Measurements from ENCODE around the gene LMOD1. TPM values are rescaled to one million over a fixed set of nuclear protein-coding genes. Genes with fewer than 3 reads are reported as not detected.

Gene LMOD1
- total RNA-seq, 1 experiment from 2014 or later = not detected

GRCh38 chr1:201900476-201900875 lies 45.9 kb downstream of the LMOD1 start:
- intact Hi-C loops (cut with micrococcal nuclease) = no loop called here
- Mint-ChIP-seq H3K9me3 (ENCODE audit: unreplicated experiment) (peaks cover 8% of the 10 kb centered on the region), H3K27ac (ENCODE audit: low read depth, unreplicated experiment) (no peak overlapping the region), H3K27me3 (ENCODE audit: insufficient read depth, unreplicated experiment) (peaks cover 13% of the 10 kb centered on the region), H3K36me3 (ENCODE audit: insufficient read depth, unreplicated experiment) (no peaks in the 10 kb centered on the region), H3K4me1 (ENCODE audit: insufficient read depth, unreplicated experiment) (peaks cover 5% of the 10 kb centered on the region), H3K4me3 (ENCODE audit: unreplicated experiment) (no peak overlapping the region)
- BruUV-seq (replicated peaks) = no TSS peak
- DNase-seq (ENCODE audit: unreplicated experiment) = no peak
- POLR2A ChIA-PET = interaction anchor here (0.8 to 1.0 kb wide), 2 partner anchors 17 to 82 kb away, joined by 3 to 5 read pairs; partner anchors contain the start of gene RNPEP
- CTCF ChIA-PET = interaction anchor here (1.0 to 22.4 kb wide), 5 partner anchors 8 to 101 kb away, joined by 3 to 882 read pairs (median 68); partner anchors contain the start of gene TIMM17A
- TF ChIP-seq CTCF (IDR thresholded peaks at IDR 0.05; ENCODE audit: unreplicated experiment) = no peak

- no peaks in the 10 kb centered on the region for H3K36me3 Mint-ChIP-seq (ENCODE audit: insufficient read depth, unreplicated experiment)
- DNase-seq (ENCODE audit: unreplicated experiment) = no peak
- TF ChIP-seq CTCF (IDR thresholded peaks at IDR 0.05; ENCODE audit: unreplicated experiment) = no peak
- no peak overlapping the region for H3K27ac Mint-ChIP-seq (ENCODE audit: low read depth, unreplicated experiment)
- peaks cover 8% of the 10 kb centered on the region for H3K9me3 Mint-ChIP-seq (ENCODE audit: unreplicated experiment)
- intact Hi-C loops (cut with micrococcal nuclease) = no loop called here
- ChIA-PET POLR2A (interaction anchor here (1.0 to 7.7 kb wide), 4 partner anchors 16 to 218 kb away, joined by 3 to 60 read pairs (median 4); partner anchors contain the start of gene TIMM17A), CTCF (interaction anchor here (0.6 to 22.4 kb wide), 7 partner anchors 13 to 102 kb away, joined by 3 to 882 read pairs (median 51); partner anchors contain the start of genes IPO9 and TIMM17A)
- no peak overlapping the region for H3K4me3 Mint-ChIP-seq (ENCODE audit: unreplicated experiment)
- peaks cover 13% of the 10 kb centered on the region for H3K27me3 Mint-ChIP-seq (ENCODE audit: insufficient read depth, unreplicated experiment)
- no TSS peak for BruUV-seq (replicated peaks)
- peaks cover 5% of the 10 kb centered on the region for H3K4me1 Mint-ChIP-seq (ENCODE audit: insufficient read depth, unreplicated experiment)
Observed at GRCh38 chr1:201899683-201900429, 46.5 kb downstream of the LMOD1 start.

- CTCF ChIA-PET = interaction anchor here (0.6 to 22.4 kb wide), 12 partner anchors 8 to 236 kb away, joined by 3 to 882 read pairs (median 30); partner anchors contain the start of genes IPO9 and TIMM17A
- BruUV-seq (replicated peaks) = no TSS peak
- TF ChIP-seq CTCF (IDR thresholded peaks at IDR 0.05; ENCODE audit: unreplicated experiment) = no peak
- Mint-ChIP-seq H3K4me3 (ENCODE audit: unreplicated experiment) (no peak overlapping the region), H3K27ac (ENCODE audit: low read depth, unreplicated experiment) (no peak overlapping the region), H3K9me3 (ENCODE audit: unreplicated experiment) (peaks cover 8% of the 10 kb centered on the region), H3K27me3 (ENCODE audit: insufficient read depth, unreplicated experiment) (peaks cover 13% of the 10 kb centered on the region), H3K36me3 (ENCODE audit: insufficient read depth, unreplicated experiment) (no peaks in the 10 kb centered on the region), H3K4me1 (ENCODE audit: insufficient read depth, unreplicated experiment) (peaks cover 5% of the 10 kb centered on the region)
- intact Hi-C loops (cut with micrococcal nuclease) = no loop called here
- DNase-seq (ENCODE audit: unreplicated experiment) = peak; percentile 42
- POLR2A ChIA-PET = interaction anchor here (1.0 to 7.7 kb wide), 4 partner anchors 15 to 219 kb away, joined by 3 to 60 read pairs (median 4); partner anchors contain the start of gene TIMM17A
Observed at GRCh38 chr1:201898992-201899391, 47.4 kb downstream of the LMOD1 start.

- DNase-seq (ENCODE audit: unreplicated experiment) = no peak
- ChIA-PET CTCF (interaction anchor here (0.6 to 22.4 kb wide), 17 partner anchors 8 to 336 kb away, joined by 3 to 882 read pairs (median 5); partner anchors contain the start of genes IPO9, SHISA4 and TIMM17A), POLR2A (interaction anchor here (0.6 to 7.7 kb wide), 9 partner anchors 14 to 245 kb away, joined by 3 to 60 read pairs (median 3); partner anchors contain the start of gene TIMM17A)
- Mint-ChIP-seq H3K4me3 (ENCODE audit: unreplicated experiment) (no peak overlapping the region), H3K36me3 (ENCODE audit: insufficient read depth, unreplicated experiment) (no peaks in the 10 kb centered on the region), H3K4me1 (ENCODE audit: insufficient read depth, unreplicated experiment) (peaks cover 5% of the 10 kb centered on the region), H3K27me3 (ENCODE audit: insufficient read depth, unreplicated experiment) (peaks cover 13% of the 10 kb centered on the region), H3K9me3 (ENCODE audit: unreplicated experiment) (peaks cover 8% of the 10 kb centered on the region), H3K27ac (ENCODE audit: low read depth, unreplicated experiment) (no peak overlapping the region)
- intact Hi-C loops (cut with micrococcal nuclease) = no loop called here
- TF ChIP-seq CTCF (IDR thresholded peaks at IDR 0.05; ENCODE audit: unreplicated experiment) = no peak
- no TSS peak for BruUV-seq (replicated peaks)
Observed at GRCh38 chr1:201898240-201898894, 48.0 kb downstream of the LMOD1 start.
